OCI-LY7 (cell line): ENCODE data around the gene MTFP1. TPM values are rescaled to one million over a fixed set of nuclear protein-coding genes. Genes with fewer than 3 reads are reported as not detected.
"Not testable (repeated sequence)": the region's sequence is repeated elsewhere in the genome, so short reads cannot be mapped to it uniquely, and the experiment has no call there.

Experiments
- BruUV-seq: library from RNA; stranded (reverse); fragments of 400-500 nt; replicated peaks from 2 replicates; lab custom pipeline; 2021; lab: Mats Ljungman, UMichigan
- CTCF ChIA-PET: fragments of 300-600 bp; sonication (Branson Sonifier 250); formaldehyde crosslinking; loops from one replicate; lab custom pipeline; 2022; ENCODE audit warnings: antibody characterized with exemption; ENCODE audit not compliant: unreplicated experiment; lab: Charles Lee
- POLR2A ChIA-PET: fragments of 300-600 bp; sonication (Branson Sonifier 250); formaldehyde crosslinking; loops from one replicate; lab custom pipeline; 2022; ENCODE audit warnings: antibody characterized with exemption; lab: Charles Lee
- DNase-seq: peaks from one replicate; pipeline ENCODE4 v3.0.0-alpha.2; 2015; ENCODE audit warnings: low spot score
- H2AFZ ChIP-seq: fragments of 200-600 bp; sonication (generic), shearing (Covaris generic); 2 replicates; pipeline ENCODE4 v1.6.1; 2014; ENCODE audit warnings: mild to moderate bottlenecking, antibody characterized with exemption, low read length, moderate library complexity
- H3K27ac ChIP-seq: fragments of 200-600 bp; sonication (generic); 2 replicates; pipeline ENCODE4 v1.5.1; 2014; ENCODE audit warnings: mixed run types, low read depth, mild to moderate bottlenecking, moderate library complexity, low read length, inconsistent platforms; ENCODE audit not compliant: poor library complexity, severe bottlenecking
- H3K36me3 ChIP-seq: fragments of 200-600 bp; sonication (generic); 2 replicates; pipeline ENCODE4 v1.6.1; 2014; ENCODE audit warnings: mild to moderate bottlenecking, antibody characterized with exemption, low read length, moderate library complexity, mixed read lengths; ENCODE audit not compliant: insufficient read depth
- H3K4me1 ChIP-seq: fragments of 200-600 bp; sonication (generic); 2 replicates; pipeline ENCODE4 v1.5.1; 2014; ENCODE audit warnings: mild to moderate bottlenecking, low read length; ENCODE audit not compliant: insufficient read depth, poor library complexity, severe bottlenecking
- H3K4me2 ChIP-seq: fragments of 200-600 bp; sonication (generic); 2 replicates; pipeline ENCODE4 v1.6.1; 2014; ENCODE audit warnings: mild to moderate bottlenecking, low read length
- H3K4me3 ChIP-seq: fragments of 200-600 bp; sonication (generic); 2 replicates; pipeline ENCODE4 v1.5.1; 2014; ENCODE audit warnings: mild to moderate bottlenecking, low read depth, low read length; ENCODE audit not compliant: poor library complexity, severe bottlenecking
- H3K79me2 ChIP-seq: fragments of 200-600 bp; sonication (generic); 2 replicates; pipeline ENCODE4 v1.6.1; 2016; ENCODE audit warnings: low read depth, mild to moderate bottlenecking, low read length, moderate library complexity, mixed read lengths; ENCODE audit not compliant: insufficient read depth
- H3K9me2 ChIP-seq: fragments of 200-600 bp; sonication (generic); 2 replicates; pipeline ENCODE4 v1.6.1; 2016; ENCODE audit warnings: mild to moderate bottlenecking, low read length, mixed read lengths; ENCODE audit not compliant: insufficient read depth
- H3K9me3 ChIP-seq: fragments of 200-600 bp; sonication (generic); 2 replicates; pipeline ENCODE4 v1.6.1; 2014; ENCODE audit warnings: mild to moderate bottlenecking, mixed run types, low read length, mixed read lengths
- H4K20me1 ChIP-seq: fragments of 200-600 bp; sonication (generic); 2 replicates; pipeline ENCODE4 v1.6.1; 2014; ENCODE audit warnings: mild to moderate bottlenecking, antibody characterized with exemption, low read length, moderate library complexity, mixed read lengths; ENCODE audit not compliant: insufficient read depth
- CTCF ChIP-seq: fragments of 200-600 bp; sonication (generic); conservative IDR thresholded peaks from 2 replicates; pipeline ENCODE4 v1.5.1; 2014; ENCODE audit warnings: mild to moderate bottlenecking, antibody characterized with exemption, low read length, moderate library complexity, mixed read lengths
- EZH2phosphoT487 ChIP-seq: fragments of 200-600 bp; sonication (generic); IDR thresholded peaks from 2 replicates; pipeline ENCODE4 v1.6.1; 2018; ENCODE audit warnings: low read depth, borderline replicate concordance, mild to moderate bottlenecking, mixed run types, antibody characterized with exemption, low read length, moderate library complexity, mixed read lengths
- intact Hi-C: fragments of 100-400 bp; cut with micrococcal nuclease; formaldehyde crosslinking; loops from one replicate; pipeline ENCODE4 v1.10.0; 2022; ENCODE audit not compliant: unreplicated experiment
- total RNA-seq, 2 experiments: library from RNA; depleted of rRNA in 1 of 2; stranded (reverse); fragments of >200 nt in 1 of 2; shearing (Covaris generic) in 1 of 2; gene quantifications; 2 replicates each; pipeline ENCODE4 v1.2.3, GENCODE V29; 2014 to 2022

Gene MTFP1
- total RNA-seq, 2 experiments from 2014 or later, result 81.9 to 83.2 TPM

GRCh38 chr22:30399718-30400117, 25.9 kb upstream of the MTFP1 start:
- H3K9me3 ChIP-seq, result no peaks in the 10 kb centered on the region
- no peak overlapping the region for H3K4me2 ChIP-seq
- DNase-seq, result no peak
- H3K4me3 ChIP-seq, result no peak overlapping the region
- H3K36me3 ChIP-seq, result no peaks in the 10 kb centered on the region
- ChIA-PET POLR2A (no interaction called here), CTCF (no interaction called here)
- H4K20me1 ChIP-seq, result no peaks in the 10 kb centered on the region
- H3K79me2 ChIP-seq, result no peaks in the 10 kb centered on the region
- no peaks in the 10 kb centered on the region for H3K9me2 ChIP-seq
- no peaks in the 10 kb centered on the region for H3K4me1 ChIP-seq
- intact Hi-C loops, result no loop called here
- no peak overlapping the region for H2AFZ ChIP-seq
- H3K27ac ChIP-seq, result no peak overlapping the region
- BruUV-seq, result no TSS peak
- TF ChIP-seq CTCF (no peak), EZH2phosphoT487 (no peak)

GRCh38 chr22:30400159-30400558, 25.4 kb upstream of the MTFP1 start:
- BruUV-seq, result no TSS peak
- H4K20me1 ChIP-seq, result no peaks in the 10 kb centered on the region
- intact Hi-C loops, result no loop called here
- ChIA-PET POLR2A (no interaction called here), CTCF (no interaction called here)
- no peaks in the 10 kb centered on the region for H3K9me2 ChIP-seq
- no peaks in the 10 kb centered on the region for H3K79me2 ChIP-seq
- no peaks in the 10 kb centered on the region for H3K36me3 ChIP-seq
- TF ChIP-seq EZH2phosphoT487 (no peak), CTCF (no peak)
- no peaks in the 10 kb centered on the region for H3K9me3 ChIP-seq
- H2AFZ ChIP-seq, result no peak overlapping the region
- H3K4me2 ChIP-seq, result no peak overlapping the region
- no peak overlapping the region for H3K27ac ChIP-seq
- no peak for DNase-seq
- H3K4me3 ChIP-seq, result no peak overlapping the region
- no peaks in the 10 kb centered on the region for H3K4me1 ChIP-seq

DNA sequence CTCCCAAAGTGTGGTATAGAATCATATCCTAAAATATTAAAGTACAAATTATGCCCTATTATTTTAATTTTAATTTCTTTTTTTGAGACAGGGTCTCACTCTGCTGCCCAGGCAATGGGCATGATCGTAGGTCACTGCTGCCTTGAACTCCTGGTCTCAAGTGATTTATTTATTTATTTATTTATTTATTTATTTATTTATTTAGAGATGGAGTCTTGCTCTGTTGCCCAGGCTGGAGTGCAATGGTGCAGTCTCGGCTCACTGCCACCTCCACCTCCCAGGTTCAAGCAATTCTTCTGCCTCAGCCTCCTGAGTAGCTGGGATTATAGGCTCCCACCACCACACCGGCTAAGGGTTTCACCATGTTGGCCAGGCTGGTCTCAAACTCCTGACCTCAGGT, 24.5 kb upstream of the MTFP1 start:
- BruUV-seq, POLR2A ChIA-PET, CTCF ChIA-PET, H3K27ac ChIP-seq, intact Hi-C loops, H3K4me2 ChIP-seq, H3K79me2 ChIP-seq, H3K4me3 ChIP-seq, H3K4me1 ChIP-seq, H3K9me3 ChIP-seq, H3K36me3 ChIP-seq, H4K20me1 ChIP-seq, DNase-seq, H2AFZ ChIP-seq, H3K9me2 ChIP-seq: not testable (repeated sequence)
